Esophagus muscularis mucosa (tissue), 4 donors: ENCODE results near the gene GALNT14. TPM values are rescaled to one million over a fixed set of nuclear protein-coding genes. Genes with fewer than 3 reads are reported as not detected.
"Not testable (repeated sequence)": the region's sequence is repeated elsewhere in the genome, so short reads cannot be mapped to it uniquely, and the experiment has no call there.

Experiments used
- DNase-seq: peaks from one replicate; pipeline ENCODE4 v3.0.0-alpha.2; 2017; ENCODE audit errors: extremely low spot score
- H3K27ac ChIP-seq, 4 donors: fragments of 200-600 bp; sonication (generic); replicated peaks in 1 of 4; 1 replicate in 3 of 4; 2 replicates in 1 of 4; pipeline ENCODE4 v1.5.1; 2016 to 2019; ENCODE audit warnings: mild to moderate bottlenecking in 1 of 4
- H3K27me3 ChIP-seq, 4 donors: fragments of 200-600 bp; sonication (generic); one replicate each; pipeline versions ENCODE4 v1.5.1 to v1.6.0; 2016 to 2019
- H3K36me3 ChIP-seq, 4 donors: fragments of 200-600 bp; sonication (generic); one replicate each; pipeline ENCODE4 v1.5.1; 2016 to 2019
- H3K4me1 ChIP-seq, 4 donors: fragments of 200-600 bp; sonication (generic); one replicate each; pipeline ENCODE4 v1.5.1; 2016 to 2019
- H3K4me3 ChIP-seq, 4 donors: fragments of 200-600 bp; sonication (generic); 1 replicate in 2 of 4; 2 replicates in 2 of 4; pipeline ENCODE4 v1.5.1; 2016 to 2019; ENCODE audit warnings: mild to moderate bottlenecking in 4 of 4, moderate library complexity in 1 of 4
- H3K9me3 ChIP-seq, 4 donors: fragments of 200-600 bp; sonication (generic); 1 replicate in 3 of 4; 2 replicates in 1 of 4; pipeline ENCODE4 v1.5.1; 2016 to 2019
- EP300 ChIP-seq: sonication (generic); formaldehyde crosslinking; IDR thresholded peaks from one replicate; pipeline ENCODE4 v1.6.1; 2017; ENCODE audit warnings: antibody characterized with exemption
- POLR2A ChIP-seq: fragments of 450-650 bp; IDR thresholded peaks from one replicate; pipeline ENCODE4 v1.6.1; 2017; ENCODE audit warnings: antibody characterized with exemption, moderate library complexity, mild to moderate bottlenecking, low read depth
- POLR2AphosphoS5 ChIP-seq, 2 donors: sonication (generic); formaldehyde crosslinking; IDR thresholded peaks; one replicate each; pipeline ENCODE4 v1.6.1; 2017; ENCODE audit warnings: antibody characterized with exemption in 2 of 2
- WGBS: methylation state at CpG from one replicate; pipeline ENCODE4 v1.1.5; 2018; 5-methylcytosine and 5-hydroxymethylcytosine counted together
- intact Hi-C: fragments of 100-400 bp; cut with DNase I; formaldehyde crosslinking; loops from one replicate; pipeline ENCODE4 v1.15.1; 2023
- total RNA-seq, 4 donors: library from RNA; depleted of rRNA; stranded (reverse); fragments of >200 nt; gene quantifications; one replicate each; pipeline versions ENCODE4 v1.1.0 to v1.2.1, GENCODE V29; 2016
- TF ChIP-seq, protein P1 (sequence below), 3 experiments: fragments of 200-600 bp in 2 of 3; fragments of 450-650 bp in 1 of 3; sonication (generic) in 2 of 3; IDR thresholded peaks; one replicate each; pipeline ENCODE4 v1.5.1; 2017 to 2019; ENCODE audit warnings: antibody characterized with exemption in 3 of 3, mild to moderate bottlenecking in 2 of 3, moderate library complexity in 1 of 3

Gene GALNT14
- total RNA-seq, 4 donors from 2014 or later = 0.33 to 1.0 (median 0.80) TPM; not detected in 1

DNA sequence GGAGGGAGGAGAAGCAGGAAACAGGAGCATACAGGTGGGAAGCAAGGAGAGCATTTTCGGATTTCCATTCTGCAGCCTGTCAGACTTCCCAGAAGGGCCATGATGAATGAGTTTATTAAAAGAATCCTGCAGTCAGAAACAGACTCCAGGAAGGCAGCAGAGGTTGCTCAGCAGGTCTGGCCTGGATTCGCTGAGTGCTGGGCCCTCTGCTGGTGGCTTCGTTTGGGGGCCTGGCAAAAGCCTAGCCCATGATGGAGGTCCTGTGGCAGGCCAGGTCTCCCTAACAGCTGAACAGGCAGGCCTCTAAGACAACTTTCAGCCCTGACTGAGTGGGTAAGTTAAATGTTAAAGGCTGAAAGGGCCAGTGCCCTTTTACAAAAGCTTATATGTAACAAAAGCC, 222.8 kb downstream of the GALNT14 start:
- Histone ChIP-seq H3K4me3 (no peak overlapping the region), H3K27me3 (no peaks in the 10 kb centered on the region), H3K27ac (no peak overlapping the region), H3K9me3 (no peaks in the 10 kb centered on the region), H3K4me1 (no peaks in the 10 kb centered on the region), H3K36me3 (no peaks in the 10 kb centered on the region)
- 69% methylated on average over 3 of the region's 3 CpGs for WGBS
- no peak for TF ChIP-seq POLR2AphosphoS5 (IDR thresholded peaks at IDR 0.05)
- TF ChIP-seq, protein P1, sequence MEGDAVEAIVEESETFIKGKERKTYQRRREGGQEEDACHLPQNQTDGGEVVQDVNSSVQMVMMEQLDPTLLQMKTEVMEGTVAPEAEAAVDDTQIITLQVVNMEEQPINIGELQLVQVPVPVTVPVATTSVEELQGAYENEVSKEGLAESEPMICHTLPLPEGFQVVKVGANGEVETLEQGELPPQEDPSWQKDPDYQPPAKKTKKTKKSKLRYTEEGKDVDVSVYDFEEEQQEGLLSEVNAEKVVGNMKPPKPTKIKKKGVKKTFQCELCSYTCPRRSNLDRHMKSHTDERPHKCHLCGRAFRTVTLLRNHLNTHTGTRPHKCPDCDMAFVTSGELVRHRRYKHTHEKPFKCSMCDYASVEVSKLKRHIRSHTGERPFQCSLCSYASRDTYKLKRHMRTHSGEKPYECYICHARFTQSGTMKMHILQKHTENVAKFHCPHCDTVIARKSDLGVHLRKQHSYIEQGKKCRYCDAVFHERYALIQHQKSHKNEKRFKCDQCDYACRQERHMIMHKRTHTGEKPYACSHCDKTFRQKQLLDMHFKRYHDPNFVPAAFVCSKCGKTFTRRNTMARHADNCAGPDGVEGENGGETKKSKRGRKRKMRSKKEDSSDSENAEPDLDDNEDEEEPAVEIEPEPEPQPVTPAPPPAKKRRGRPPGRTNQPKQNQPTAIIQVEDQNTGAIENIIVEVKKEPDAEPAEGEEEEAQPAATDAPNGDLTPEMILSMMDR (IDR thresholded peaks at IDR 0.05) = no peak
- no peak for TF ChIP-seq EP300
- TF ChIP-seq POLR2A = no peak
- no peak for DNase-seq
- intact Hi-C loops = no loop called here

DNA sequence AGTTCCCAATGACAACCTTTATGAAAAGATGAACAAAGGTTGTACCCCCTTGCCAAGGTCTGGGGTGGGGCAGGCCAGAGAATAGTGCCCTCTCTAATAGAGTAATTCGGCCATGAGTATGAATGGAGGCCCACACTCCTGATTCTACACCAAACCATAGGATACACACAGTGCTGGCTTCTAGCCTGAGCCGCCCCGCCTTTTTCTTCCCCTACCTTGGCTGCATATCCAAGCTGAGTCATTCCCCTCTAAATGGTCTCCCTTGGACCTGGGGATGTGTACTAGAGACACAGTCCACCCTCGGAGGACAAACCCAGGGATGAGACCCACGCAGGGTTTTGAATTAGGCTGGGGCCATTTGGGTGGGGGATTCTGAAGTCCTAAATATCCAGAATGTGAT, 223.8 kb downstream of the GALNT14 start:
- intact Hi-C loops = no loop called here
- no peaks in the 10 kb centered on the region for H3K27me3 ChIP-seq

DNA sequence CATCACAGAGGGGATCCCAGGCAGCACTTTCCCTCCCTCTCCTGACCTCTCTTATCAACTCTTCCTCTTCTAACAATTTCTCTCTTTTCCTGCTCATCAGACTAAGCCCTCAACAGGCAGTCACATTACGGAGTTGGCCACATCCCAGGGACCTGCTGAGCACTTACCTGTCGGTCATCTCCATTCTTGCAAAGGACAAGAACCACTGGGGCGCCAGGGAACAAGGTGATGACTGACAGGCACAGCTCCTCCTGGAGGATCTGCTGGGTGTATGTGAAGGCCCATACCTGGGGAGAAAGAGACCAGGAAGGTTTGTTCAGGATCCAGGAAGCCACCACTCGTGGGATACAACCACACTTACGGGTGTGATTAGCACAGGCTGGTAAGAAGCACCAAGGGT, 226.2 kb downstream of the GALNT14 start:
- H3K27ac ChIP-seq = no peak overlapping the region
- intact Hi-C loops = no loop called here
- TF ChIP-seq POLR2AphosphoS5 (IDR thresholded peaks at IDR 0.05) = no peak
- no peak for TF ChIP-seq POLR2A
- TF ChIP-seq EP300 = no peak
- TF ChIP-seq, protein P1 (IDR thresholded peaks at IDR 0.05) = no peak
- no peaks in the 10 kb centered on the region for H3K27me3 ChIP-seq
- no peaks in the 10 kb centered on the region for H3K4me1 ChIP-seq
- no peaks in the 10 kb centered on the region for H3K9me3 ChIP-seq
- H3K36me3 ChIP-seq = no peaks in the 10 kb centered on the region
- 88% methylated on average over 5 of the region's 5 CpGs for WGBS
- no peak for DNase-seq
- H3K4me3 ChIP-seq = no peak overlapping the region

More for the DNA sequence above, 223.8 kb downstream of the GALNT14 start:
- Histone ChIP-seq H3K27ac (no peak overlapping the region), H3K36me3 (no peaks in the 10 kb centered on the region), H3K4me3 (no peak overlapping the region), H3K4me1 (no peaks in the 10 kb centered on the region), H3K9me3 (no peaks in the 10 kb centered on the region)
- TF ChIP-seq POLR2AphosphoS5 (IDR thresholded peaks at IDR 0.05) (no peak), EP300 (no peak), POLR2A (no peak)
- TF ChIP-seq, protein P1 (IDR thresholded peaks at IDR 0.05) = no peak
- no peak for DNase-seq
- WGBS = 86% methylated on average over 5 of the region's 5 CpGs

DNA sequence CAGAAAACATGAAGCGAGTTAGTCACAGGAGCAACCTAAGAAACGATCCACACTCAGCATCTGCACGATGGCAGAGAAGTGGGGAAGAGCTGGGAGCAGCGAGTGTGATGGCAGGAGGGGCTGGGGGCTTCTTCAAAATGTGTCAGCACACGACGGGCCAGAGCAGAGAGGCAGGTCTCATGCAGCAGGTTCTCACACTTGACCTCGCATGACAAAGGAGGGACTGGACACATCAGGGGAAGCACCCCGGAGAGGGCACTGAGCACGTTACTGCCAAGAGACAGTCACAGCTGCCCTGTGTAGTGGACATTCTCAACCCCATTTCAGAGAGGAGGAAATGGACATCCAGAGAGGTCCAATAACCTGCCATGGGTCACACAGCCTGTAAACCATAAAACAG, 226.9 kb downstream of the GALNT14 start:
- no peaks in the 10 kb centered on the region for H3K27me3 ChIP-seq
- H3K36me3 ChIP-seq = no peaks in the 10 kb centered on the region
- TF ChIP-seq POLR2A = no peak
- TF ChIP-seq, protein P1 (IDR thresholded peaks at IDR 0.05) = no peak
- no peak for TF ChIP-seq EP300
- no peak for TF ChIP-seq POLR2AphosphoS5 (IDR thresholded peaks at IDR 0.05)
- H3K4me3 ChIP-seq = no peak overlapping the region
- no peak for DNase-seq
- intact Hi-C loops = no loop called here
- no peaks in the 10 kb centered on the region for H3K4me1 ChIP-seq
- no peaks in the 10 kb centered on the region for H3K9me3 ChIP-seq
- no peak overlapping the region for H3K27ac ChIP-seq
- 79% methylated on average over 9 of the region's 9 CpGs for WGBS

DNA sequence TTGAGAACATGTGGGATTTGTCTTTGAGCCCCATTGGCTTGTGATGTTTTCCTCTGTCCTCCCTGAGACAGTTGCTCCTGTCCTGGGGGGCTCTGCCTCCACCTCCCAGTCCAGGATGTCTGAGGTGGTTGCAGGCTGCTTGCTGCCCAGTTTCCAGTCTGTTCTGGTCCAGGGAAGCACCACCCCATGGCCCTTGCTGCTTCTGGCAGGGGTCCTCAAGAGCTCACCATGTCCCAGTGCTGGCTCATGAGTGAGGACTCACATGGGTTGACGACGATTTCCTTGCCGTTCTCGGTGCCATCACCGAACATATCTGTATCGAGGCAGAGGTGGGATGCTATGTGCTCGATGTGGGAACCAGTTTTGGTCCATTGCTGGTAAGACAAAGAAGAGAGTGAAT, 227.6 kb downstream of the GALNT14 start:
- intact Hi-C loops = no loop called here
- no peak for DNase-seq

DNA sequence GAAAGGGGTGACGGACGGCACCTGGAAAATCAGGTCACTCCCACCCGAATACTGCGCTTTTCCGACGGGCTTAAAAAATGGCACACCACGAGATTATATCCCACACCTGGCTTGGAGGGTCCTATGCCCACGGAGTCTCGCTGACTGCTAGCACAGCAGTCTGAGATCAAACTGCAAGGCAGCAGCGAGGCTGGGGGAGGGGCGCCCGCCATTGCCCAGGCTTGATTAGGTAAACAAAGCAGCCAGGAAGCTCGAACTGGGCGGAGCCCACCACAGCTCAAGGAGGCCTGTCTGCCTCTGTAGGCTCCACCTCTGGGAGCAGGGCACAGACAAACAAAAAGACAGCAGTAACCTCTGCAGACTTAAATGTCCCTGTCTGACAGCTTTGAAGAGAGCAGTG, 233.8 kb downstream of the GALNT14 start:
- H3K4me1 ChIP-seq, H3K27me3 ChIP-seq, H3K9me3 ChIP-seq, H3K4me3 ChIP-seq, H3K36me3 ChIP-seq, DNase-seq, H3K27ac ChIP-seq, intact Hi-C loops: not testable (repeated sequence)
- 79% methylated on average over 9 of the region's 14 CpGs for WGBS

More for the DNA sequence above, 227.6 kb downstream of the GALNT14 start:
- H3K9me3 ChIP-seq = no peaks in the 10 kb centered on the region
- no peaks in the 10 kb centered on the region for H3K4me1 ChIP-seq
- 96% methylated on average over 3 of the region's 7 CpGs for WGBS
- H3K36me3 ChIP-seq = no peaks in the 10 kb centered on the region
- no peaks in the 10 kb centered on the region for H3K27me3 ChIP-seq
- H3K4me3 ChIP-seq = no peak overlapping the region
- H3K27ac ChIP-seq = no peak overlapping the region
- TF ChIP-seq, protein P1 (IDR thresholded peaks at IDR 0.05) = no peak
- TF ChIP-seq POLR2AphosphoS5 (IDR thresholded peaks at IDR 0.05) (no peak), EP300 (no peak), POLR2A (no peak)
